GM21529 (cell line): Measurements from ENCODE around the gene CSN2.

ENCODE experiments used
- ATAC-seq: cut with Tn5 transposase; IDR thresholded peaks from one replicate; pipeline ENCODE4 v1.9.1; 2021; ENCODE audit not compliant: unreplicated experiment

The CSN2 gene

GRCh38 chr4:69907151-69907550, 58.4 kb downstream of the CSN2 start:
- ATAC-seq = no peak
